ENCODE measurements around the gene PIEZO1. TPM values are rescaled to one million over a fixed set of nuclear protein-coding genes. Genes with fewer than 3 reads are reported as not detected.

Gene PIEZO1
- total and polyA plus RNA-seq, 9 of the 15 experiments (the other 6 are each of a cell fraction or from before 2014, with no cell fraction given), result 3.6 to 432 (median 131) TPM

DNA sequence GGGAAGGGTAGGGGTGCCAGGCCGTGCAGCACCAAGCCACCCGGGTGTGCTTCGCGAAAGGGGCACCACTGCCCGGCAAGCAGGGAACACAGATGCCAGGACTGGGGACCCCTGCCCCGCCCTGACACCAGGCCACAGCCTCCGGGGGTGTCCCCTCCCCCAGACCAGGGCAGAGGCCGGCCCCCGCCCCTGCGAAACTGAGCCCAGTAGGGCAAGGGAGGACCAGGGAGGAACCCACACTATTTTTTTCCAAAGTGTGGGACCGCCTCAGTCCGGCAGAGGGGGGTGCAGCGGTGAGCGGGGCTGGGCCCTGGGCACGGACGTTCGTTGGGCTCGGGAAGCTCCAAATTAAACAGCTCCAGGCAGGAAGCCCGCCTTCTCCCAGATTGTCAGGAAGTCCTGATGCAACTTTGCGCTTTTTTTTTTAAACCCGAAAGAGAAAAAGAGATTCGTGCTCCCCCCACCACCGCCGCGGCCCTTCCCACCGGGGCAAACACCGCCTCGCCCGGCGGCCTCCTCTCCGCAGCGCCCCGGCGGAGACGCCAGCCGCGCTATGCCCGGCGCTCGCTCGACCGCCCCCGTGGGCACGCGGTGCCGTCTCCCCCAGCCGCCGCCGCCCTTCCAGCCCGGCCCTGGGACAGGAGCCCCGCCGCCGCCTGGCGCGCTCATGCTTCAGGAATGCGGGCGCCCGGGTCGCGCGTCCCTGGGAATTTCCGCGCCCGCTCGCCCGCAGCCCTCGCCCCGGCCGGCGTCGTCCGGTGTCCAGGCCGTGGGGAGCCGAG, 755 bp downstream of the PIEZO1 start (continued):
- TF ChIP-seq GTF2A2 (tag; IDR thresholded peaks at IDR 0.05) (no peak), FOSL1 (tag; conservative IDR thresholded peaks at IDR 0.05) (peak; percentile 44), ZBTB7A (IDR thresholded peaks at IDR 0.05; ENCODE audit: borderline replicate concordance, control insufficient read depth, low read depth, low read length) (peak; percentile 64), GTF2E2 (tag; IDR thresholded peaks at IDR 0.05) (no peak), RBFOX2 (IDR thresholded peaks at IDR 0.05; ENCODE audit: low read depth, low read length) (peak; percentile 79), FOXK1 (CRISPR knock-in tag; IDR thresholded peaks at IDR 0.05; ENCODE audit: borderline replicate concordance) (peak; percentile 62; the same call in 1 of the 2 replicates), ZNF12 (CRISPR knock-in tag; IDR thresholded peaks at IDR 0.05) (0 out of 2 replicates have a peak, but pooled peaks have one; percentile 64), ZNF75A (CRISPR knock-in tag; IDR thresholded peaks at IDR 0.05) (no peak), TAF15 (IDR thresholded peaks at IDR 0.05; ENCODE audit: low read depth, low read length) (0 out of 2 replicates have a peak, but pooled peaks have one; percentile 1), ELF2 (CRISPR knock-in tag; IDR thresholded peaks at IDR 0.05) (no peak), ZC3H4 (CRISPR knock-in tag; IDR thresholded peaks at IDR 0.05; ENCODE audit: borderline replicate concordance) (peak; percentile 83; the same call in 1 of the 2 replicates), MAZ (CRISPR knock-in tag; conservative IDR thresholded peaks at IDR 0.05 in 1 of 2, IDR thresholded peaks at IDR 0.05 in 1 of 2) (peak in 1 of 2 experiments; percentile 76; a peak in 3 of 4 replicates), NFE2 (IDR thresholded peaks at IDR 0.05; ENCODE audit: low read depth) (no peak), MYC (IDR thresholded peaks at IDR 0.05; ENCODE audit: low read depth, low read length) (peak; percentile 5; the same call in 1 of the 2 replicates), MYC (CRISPR knock-in tag; IDR thresholded peaks at IDR 0.05; ENCODE audit: borderline replicate concordance, low read depth) (peak; percentile 62; the same call in 1 of the 2 replicates), MYNN (IDR thresholded peaks at IDR 0.05) (peak; percentile 80), MYNN (CRISPR knock-in tag; IDR thresholded peaks at IDR 0.05) (no peak), NCOA2 (IDR thresholded peaks at IDR 0.05; ENCODE audit: partially characterized antibody in 2 of 2) (no peak), ZNF431 (CRISPR knock-in tag; IDR thresholded peaks at IDR 0.05) (peak; percentile 64; the same call in 1 of the 2 replicates)
- TF ChIP-seq, protein P1, sequence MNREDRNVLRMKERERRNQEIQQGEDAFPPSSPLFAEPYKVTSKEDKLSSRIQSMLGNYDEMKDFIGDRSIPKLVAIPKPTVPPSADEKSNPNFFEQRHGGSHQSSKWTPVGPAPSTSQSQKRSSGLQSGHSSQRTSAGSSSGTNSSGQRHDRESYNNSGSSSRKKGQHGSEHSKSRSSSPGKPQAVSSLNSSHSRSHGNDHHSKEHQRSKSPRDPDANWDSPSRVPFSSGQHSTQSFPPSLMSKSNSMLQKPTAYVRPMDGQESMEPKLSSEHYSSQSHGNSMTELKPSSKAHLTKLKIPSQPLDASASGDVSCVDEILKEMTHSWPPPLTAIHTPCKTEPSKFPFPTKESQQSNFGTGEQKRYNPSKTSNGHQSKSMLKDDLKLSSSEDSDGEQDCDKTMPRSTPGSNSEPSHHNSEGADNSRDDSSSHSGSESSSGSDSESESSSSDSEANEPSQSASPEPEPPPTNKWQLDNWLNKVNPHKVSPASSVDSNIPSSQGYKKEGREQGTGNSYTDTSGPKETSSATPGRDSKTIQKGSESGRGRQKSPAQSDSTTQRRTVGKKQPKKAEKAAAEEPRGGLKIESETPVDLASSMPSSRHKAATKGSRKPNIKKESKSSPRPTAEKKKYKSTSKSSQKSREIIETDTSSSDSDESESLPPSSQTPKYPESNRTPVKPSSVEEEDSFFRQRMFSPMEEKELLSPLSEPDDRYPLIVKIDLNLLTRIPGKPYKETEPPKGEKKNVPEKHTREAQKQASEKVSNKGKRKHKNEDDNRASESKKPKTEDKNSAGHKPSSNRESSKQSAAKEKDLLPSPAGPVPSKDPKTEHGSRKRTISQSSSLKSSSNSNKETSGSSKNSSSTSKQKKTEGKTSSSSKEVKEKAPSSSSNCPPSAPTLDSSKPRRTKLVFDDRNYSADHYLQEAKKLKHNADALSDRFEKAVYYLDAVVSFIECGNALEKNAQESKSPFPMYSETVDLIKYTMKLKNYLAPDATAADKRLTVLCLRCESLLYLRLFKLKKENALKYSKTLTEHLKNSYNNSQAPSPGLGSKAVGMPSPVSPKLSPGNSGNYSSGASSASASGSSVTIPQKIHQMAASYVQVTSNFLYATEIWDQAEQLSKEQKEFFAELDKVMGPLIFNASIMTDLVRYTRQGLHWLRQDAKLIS (CRISPR knock-in tag; IDR thresholded peaks at IDR 0.05), result 0 out of 2 replicates have a peak, but pooled peaks have one; percentile 45
- TF ChIP-seq, protein P2, sequence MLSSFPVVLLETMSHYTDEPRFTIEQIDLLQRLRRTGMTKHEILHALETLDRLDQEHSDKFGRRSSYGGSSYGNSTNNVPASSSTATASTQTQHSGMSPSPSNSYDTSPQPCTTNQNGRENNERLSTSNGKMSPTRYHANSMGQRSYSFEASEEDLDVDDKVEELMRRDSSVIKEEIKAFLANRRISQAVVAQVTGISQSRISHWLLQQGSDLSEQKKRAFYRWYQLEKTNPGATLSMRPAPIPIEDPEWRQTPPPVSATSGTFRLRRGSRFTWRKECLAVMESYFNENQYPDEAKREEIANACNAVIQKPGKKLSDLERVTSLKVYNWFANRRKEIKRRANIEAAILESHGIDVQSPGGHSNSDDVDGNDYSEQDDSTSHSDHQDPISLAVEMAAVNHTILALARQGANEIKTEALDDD (IDR thresholded peaks at IDR 0.05), result no peak
- TF ChIP-seq, protein P3, sequence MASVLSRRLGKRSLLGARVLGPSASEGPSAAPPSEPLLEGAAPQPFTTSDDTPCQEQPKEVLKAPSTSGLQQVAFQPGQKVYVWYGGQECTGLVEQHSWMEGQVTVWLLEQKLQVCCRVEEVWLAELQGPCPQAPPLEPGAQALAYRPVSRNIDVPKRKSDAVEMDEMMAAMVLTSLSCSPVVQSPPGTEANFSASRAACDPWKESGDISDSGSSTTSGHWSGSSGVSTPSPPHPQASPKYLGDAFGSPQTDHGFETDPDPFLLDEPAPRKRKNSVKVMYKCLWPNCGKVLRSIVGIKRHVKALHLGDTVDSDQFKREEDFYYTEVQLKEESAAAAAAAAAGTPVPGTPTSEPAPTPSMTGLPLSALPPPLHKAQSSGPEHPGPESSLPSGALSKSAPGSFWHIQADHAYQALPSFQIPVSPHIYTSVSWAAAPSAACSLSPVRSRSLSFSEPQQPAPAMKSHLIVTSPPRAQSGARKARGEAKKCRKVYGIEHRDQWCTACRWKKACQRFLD (CRISPR knock-in tag; IDR thresholded peaks at IDR 0.05), result 0 out of 2 replicates have a peak, but pooled peaks have one; percentile 42
